GM23338 (cell line): ENCODE measurements around the gene ADAM30.

Source experiments
- CREB1 ChIP-seq: fragments of 250-450 bp; sonication (Bioruptor Pico); IDR thresholded peaks from 2 replicates; pipeline ENCODE4 v1.5.0; 2020; ENCODE audit warnings: low read depth, mild to moderate bottlenecking, moderate library complexity
- EZH2 ChIP-seq: fragments of 200-600 bp; sonication (generic); IDR thresholded peaks from one replicate; pipeline ENCODE4 v1.8.0; 2017; ENCODE audit warnings: antibody characterized with exemption, mild to moderate bottlenecking, low read depth; ENCODE audit not compliant: unreplicated experiment
- EZH2phosphoT487 ChIP-seq: fragments of 200-600 bp; sonication (generic); IDR thresholded peaks from one replicate; pipeline ENCODE4 v1.8.1; 2018; ENCODE audit warnings: antibody characterized with exemption; ENCODE audit not compliant: unreplicated experiment
- JUNB ChIP-seq: IDR thresholded peaks from one replicate; pipeline ENCODE4 v1.6.1; 2016; ENCODE audit warnings: antibody characterized with exemption; ENCODE audit not compliant: unreplicated experiment
- NANOG ChIP-seq: IDR thresholded peaks from 2 replicates; pipeline ENCODE4 v1.6.1; 2016; ENCODE audit warnings: antibody characterized with exemption, borderline replicate concordance
- POLR2AphosphoS5 ChIP-seq: IDR thresholded peaks from 2 replicates; pipeline ENCODE4 v1.6.1; 2016; ENCODE audit warnings: antibody characterized with exemption, low read depth
- STAT1 ChIP-seq: IDR thresholded peaks from one replicate; pipeline ENCODE4 v1.6.1; 2016; ENCODE audit warnings: antibody characterized with exemption; ENCODE audit not compliant: unreplicated experiment
- ZNF114 ChIP-seq: fragments of 250-450 bp; sonication (Bioruptor Pico); IDR thresholded peaks from 2 replicates; pipeline ENCODE4 v1.5.0; 2020; ENCODE audit warnings: mild to moderate bottlenecking, moderate library complexity
- ZNF331 ChIP-seq: fragments of 250-450 bp; sonication (Bioruptor Pico); IDR thresholded peaks from 2 replicates; pipeline ENCODE4 v1.5.0; 2020; ENCODE audit warnings: low read depth, mild to moderate bottlenecking, moderate library complexity
- TF ChIP-seq, protein P1 (sequence below), 2 experiments: fragments of 200-600 bp in 1 of 2; sonication (generic) in 1 of 2; conservative IDR thresholded peaks; 2 replicates each; pipeline versions ENCODE4 v1.5.1 to v1.6.1; 2016 to 2017; ENCODE audit warnings: antibody characterized with exemption in 2 of 2, low read depth in 2 of 2, mild to moderate bottlenecking in 2 of 2, moderate library complexity in 1 of 2
- TF ChIP-seq, protein P2 (sequence below): IDR thresholded peaks from 2 replicates; pipeline ENCODE4 v1.6.1; 2016; ENCODE audit warnings: antibody characterized with exemption
- TF ChIP-seq, protein P3 (sequence below): IDR thresholded peaks from one replicate; pipeline ENCODE4 v1.6.1; 2018; ENCODE audit warnings: antibody characterized with exemption; ENCODE audit not compliant: unreplicated experiment

DNA sequence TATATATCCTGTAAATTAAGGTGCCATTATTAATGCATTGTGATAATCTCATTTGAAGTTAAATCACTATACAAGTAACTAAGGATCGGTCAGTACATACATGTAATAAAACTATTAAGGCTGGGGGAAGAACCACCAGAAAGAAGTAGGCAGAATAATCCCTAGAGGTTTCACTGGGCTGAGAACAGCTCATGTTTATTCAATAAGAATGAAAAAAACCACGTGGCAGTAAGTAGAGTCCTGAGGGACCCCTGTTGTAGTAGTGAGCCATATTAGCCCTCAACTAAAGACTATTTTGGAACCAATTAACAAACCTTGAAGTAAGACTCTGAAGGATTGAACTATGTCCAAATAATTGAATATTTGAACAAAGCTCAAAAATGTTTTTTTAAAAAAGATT is 46.9 kb upstream of the ADAM30 start:
- no peak for TF ChIP-seq EZH2phosphoT487
- TF ChIP-seq, protein P1, sequence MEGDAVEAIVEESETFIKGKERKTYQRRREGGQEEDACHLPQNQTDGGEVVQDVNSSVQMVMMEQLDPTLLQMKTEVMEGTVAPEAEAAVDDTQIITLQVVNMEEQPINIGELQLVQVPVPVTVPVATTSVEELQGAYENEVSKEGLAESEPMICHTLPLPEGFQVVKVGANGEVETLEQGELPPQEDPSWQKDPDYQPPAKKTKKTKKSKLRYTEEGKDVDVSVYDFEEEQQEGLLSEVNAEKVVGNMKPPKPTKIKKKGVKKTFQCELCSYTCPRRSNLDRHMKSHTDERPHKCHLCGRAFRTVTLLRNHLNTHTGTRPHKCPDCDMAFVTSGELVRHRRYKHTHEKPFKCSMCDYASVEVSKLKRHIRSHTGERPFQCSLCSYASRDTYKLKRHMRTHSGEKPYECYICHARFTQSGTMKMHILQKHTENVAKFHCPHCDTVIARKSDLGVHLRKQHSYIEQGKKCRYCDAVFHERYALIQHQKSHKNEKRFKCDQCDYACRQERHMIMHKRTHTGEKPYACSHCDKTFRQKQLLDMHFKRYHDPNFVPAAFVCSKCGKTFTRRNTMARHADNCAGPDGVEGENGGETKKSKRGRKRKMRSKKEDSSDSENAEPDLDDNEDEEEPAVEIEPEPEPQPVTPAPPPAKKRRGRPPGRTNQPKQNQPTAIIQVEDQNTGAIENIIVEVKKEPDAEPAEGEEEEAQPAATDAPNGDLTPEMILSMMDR (conservative IDR thresholded peaks at IDR 0.05; ENCODE audit: low read depth in 2 of 2), result no peak
- no peak for TF ChIP-seq CREB1 (CRISPR knock-in tag)
- TF ChIP-seq EZH2, result no peak
- no peak for TF ChIP-seq JUNB
- no peak for TF ChIP-seq POLR2AphosphoS5
- TF ChIP-seq, protein P2, sequence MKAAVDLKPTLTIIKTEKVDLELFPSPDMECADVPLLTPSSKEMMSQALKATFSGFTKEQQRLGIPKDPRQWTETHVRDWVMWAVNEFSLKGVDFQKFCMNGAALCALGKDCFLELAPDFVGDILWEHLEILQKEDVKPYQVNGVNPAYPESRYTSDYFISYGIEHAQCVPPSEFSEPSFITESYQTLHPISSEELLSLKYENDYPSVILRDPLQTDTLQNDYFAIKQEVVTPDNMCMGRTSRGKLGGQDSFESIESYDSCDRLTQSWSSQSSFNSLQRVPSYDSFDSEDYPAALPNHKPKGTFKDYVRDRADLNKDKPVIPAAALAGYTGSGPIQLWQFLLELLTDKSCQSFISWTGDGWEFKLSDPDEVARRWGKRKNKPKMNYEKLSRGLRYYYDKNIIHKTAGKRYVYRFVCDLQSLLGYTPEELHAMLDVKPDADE, result no peak
- TF ChIP-seq, protein P3, sequence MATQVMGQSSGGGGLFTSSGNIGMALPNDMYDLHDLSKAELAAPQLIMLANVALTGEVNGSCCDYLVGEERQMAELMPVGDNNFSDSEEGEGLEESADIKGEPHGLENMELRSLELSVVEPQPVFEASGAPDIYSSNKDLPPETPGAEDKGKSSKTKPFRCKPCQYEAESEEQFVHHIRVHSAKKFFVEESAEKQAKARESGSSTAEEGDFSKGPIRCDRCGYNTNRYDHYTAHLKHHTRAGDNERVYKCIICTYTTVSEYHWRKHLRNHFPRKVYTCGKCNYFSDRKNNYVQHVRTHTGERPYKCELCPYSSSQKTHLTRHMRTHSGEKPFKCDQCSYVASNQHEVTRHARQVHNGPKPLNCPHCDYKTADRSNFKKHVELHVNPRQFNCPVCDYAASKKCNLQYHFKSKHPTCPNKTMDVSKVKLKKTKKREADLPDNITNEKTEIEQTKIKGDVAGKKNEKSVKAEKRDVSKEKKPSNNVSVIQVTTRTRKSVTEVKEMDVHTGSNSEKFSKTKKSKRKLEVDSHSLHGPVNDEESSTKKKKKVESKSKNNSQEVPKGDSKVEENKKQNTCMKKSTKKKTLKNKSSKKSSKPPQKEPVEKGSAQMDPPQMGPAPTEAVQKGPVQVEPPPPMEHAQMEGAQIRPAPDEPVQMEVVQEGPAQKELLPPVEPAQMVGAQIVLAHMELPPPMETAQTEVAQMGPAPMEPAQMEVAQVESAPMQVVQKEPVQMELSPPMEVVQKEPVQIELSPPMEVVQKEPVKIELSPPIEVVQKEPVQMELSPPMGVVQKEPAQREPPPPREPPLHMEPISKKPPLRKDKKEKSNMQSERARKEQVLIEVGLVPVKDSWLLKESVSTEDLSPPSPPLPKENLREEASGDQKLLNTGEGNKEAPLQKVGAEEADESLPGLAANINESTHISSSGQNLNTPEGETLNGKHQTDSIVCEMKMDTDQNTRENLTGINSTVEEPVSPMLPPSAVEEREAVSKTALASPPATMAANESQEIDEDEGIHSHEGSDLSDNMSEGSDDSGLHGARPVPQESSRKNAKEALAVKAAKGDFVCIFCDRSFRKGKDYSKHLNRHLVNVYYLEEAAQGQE, result no peak
- no peak for TF ChIP-seq ZNF114 (CRISPR knock-in tag)
- TF ChIP-seq NANOG, result no peak
- no peak for TF ChIP-seq STAT1
- TF ChIP-seq ZNF331 (CRISPR knock-in tag), result no peak
